Fibroblast of upper back skin (primary cell): ENCODE measurements around the gene HS1BP3.

Source experiments
- DNase-seq: peaks from one replicate; pipeline ENCODE4 v3.0.0-alpha.2; 2013

HS1BP3 gene, protein sequence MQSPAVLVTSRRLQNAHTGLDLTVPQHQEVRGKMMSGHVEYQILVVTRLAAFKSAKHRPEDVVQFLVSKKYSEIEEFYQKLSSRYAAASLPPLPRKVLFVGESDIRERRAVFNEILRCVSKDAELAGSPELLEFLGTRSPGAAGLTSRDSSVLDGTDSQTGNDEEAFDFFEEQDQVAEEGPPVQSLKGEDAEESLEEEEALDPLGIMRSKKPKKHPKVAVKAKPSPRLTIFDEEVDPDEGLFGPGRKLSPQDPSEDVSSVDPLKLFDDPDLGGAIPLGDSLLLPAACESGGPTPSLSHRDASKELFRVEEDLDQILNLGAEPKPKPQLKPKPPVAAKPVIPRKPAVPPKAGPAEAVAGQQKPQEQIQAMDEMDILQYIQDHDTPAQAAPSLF

DNA sequence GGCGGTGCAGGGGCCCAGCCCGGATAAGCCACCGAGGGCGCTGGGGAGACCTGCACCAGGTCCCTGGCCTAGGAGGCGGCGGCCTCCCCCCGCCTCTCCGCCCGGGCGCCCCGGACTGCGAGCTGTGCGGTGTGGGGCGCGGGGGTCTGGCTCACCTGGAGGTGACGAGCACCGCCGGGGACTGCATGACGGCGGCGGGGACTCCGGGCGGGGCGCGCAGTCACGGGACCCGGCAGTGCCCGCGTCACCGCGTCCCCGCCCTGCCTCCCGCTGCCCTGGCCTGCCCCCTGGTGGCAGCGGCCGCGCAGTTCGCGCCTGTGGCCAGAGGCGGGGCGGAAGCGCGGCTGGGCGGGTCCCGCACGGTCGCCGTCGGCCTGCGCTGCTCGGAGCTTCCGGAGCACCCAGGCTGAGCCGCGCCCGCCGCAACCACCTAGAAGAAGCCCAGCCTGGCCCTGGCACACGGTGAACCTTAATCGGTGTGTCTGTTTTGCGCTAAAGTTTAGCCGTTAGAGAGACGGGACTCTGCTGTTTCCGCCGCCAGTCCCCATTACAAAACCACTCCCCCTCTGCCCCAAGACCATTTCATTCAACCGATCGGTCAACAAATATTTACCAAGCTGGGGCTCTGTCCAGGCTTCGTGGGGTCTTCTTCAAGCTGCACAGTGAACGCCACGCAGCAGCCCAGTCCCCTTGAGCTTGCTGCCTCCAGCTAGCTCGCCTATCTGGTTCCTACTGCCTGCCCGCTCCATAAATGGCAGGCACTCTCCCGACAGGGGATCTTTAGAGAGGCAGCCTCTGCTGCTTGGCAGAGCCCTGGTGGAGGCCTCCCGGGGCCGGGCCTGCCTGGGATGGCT lies at the start of gene HS1BP3:
Gene HS1BP3 (minus strand): TSS at position 222 of the 854 bp plus-strand sequence. CDS start 35 bp downstream, at position 187.
- DNase-seq, result peak; percentile 68

DNA sequence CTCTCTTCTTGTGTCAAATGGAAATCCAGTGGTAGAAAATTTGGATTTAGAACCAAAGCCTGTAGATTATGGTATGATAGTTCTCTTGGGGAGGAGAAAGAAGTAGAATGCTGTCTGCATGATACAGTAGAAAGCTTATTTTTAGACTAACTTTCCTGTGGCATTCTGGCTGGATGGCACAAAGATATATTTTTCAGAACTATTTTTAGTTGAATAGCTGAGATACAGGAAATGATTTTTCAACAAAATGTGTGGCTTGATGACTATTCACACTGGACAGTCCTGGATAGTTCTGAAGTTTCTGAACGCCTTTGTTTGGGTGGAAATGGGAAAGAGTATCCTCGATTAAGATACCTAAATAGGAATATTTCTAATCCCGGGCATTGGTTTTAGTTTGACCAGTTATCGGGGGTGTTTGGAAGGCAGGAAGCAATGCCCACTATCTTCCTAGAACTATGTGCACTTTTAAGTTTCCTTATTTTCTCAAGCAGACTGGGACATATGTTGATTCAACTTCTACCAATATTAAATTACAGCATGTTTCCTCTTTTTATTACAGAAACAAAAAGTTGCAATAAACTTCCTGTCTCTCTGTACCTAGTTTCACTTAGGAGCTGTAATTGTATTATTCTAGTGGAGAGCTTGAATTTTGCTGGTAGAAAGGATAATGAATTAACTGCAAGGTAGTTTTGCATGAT lies 48.2 kb upstream of the HS1BP3 start:
- DNase-seq, result no peak

DNA sequence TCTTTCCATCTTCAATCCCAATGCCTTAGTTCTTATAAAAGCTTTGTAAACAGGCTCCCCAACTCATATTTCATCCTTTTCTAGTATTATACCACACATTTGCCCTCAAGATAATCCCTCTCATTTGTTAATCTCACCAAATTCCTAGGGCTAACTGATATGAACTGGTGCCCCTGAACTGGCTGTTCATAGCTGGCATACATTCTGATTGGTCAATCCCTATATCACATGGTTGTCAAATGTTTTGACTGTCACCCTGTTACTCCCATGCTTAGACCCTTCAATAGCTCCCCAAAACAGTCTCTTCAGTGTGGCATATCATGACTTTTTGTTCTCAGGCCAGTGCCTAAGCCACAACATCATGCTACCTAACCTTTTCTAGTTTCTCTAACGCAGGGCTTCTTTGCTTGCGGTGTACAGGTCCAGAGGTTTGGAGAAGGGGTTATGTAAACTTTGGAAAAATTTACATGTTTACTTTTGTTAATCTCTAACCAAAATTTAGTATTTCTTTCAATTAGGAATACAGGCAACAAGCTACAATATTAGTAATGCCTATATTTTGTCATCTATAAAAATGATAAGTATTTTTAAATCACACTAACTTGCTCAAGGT lies 46.5 kb upstream of the HS1BP3 start:
- DNase-seq, result no peak

DNA sequence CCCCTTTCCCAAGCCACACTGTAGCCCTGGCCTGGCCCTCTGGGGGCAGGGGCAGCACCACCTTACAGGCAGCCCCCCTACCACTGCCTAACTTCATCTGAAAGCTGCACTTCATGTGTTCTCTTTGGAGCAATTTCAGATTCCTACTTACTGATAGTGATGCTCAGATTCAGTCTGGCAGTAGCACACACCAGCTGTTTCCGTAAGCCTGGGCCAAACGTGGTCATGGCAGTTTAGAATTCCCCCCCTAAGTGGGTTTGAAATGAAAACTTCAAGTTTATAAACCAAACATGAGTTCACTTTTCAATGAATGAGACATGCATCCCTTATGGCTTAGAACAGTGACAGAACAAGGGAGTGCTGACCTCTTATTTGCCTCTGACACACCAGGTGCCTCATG lies 45.5 kb upstream of the HS1BP3 start:
- no peak for DNase-seq

DNA sequence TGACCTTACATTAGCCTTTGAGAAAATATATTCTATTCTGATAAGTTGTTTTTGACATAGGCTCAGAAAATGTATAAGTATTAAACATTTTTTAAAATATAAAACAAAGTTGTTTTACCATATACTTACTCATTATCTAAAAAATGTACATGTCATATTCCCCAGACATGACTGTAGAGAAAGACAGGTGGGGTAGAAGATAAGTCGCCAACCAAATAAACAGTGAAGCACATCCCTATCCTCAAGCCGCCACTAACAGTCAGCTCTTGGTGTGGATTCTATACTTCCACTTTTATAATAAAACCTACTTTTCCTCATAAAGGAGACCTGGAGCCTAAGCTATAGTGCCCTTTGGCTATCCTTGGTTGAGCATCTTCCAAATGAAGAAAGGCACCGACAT lies 42.4 kb upstream of the HS1BP3 start:
- no peak for DNase-seq

DNA sequence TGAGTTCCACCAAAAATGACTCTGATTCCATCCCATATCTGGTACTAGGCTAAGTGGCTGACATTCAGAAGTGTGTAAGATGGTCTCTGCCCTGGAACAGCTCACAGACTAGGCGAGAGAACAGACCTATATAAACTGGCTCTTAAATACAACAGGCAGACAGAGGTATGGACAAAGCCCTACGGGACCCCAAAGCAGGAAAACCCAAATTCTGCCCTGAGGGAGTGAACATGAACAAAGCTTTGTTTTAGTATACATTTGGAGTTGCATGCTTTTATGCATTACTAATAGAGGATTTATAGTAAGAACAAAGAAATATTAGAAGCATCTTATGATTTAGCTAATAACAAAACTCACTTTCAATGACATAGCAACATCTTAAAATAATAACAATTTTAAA lies 41.2 kb upstream of the HS1BP3 start:
- DNase-seq, result no peak

DNA sequence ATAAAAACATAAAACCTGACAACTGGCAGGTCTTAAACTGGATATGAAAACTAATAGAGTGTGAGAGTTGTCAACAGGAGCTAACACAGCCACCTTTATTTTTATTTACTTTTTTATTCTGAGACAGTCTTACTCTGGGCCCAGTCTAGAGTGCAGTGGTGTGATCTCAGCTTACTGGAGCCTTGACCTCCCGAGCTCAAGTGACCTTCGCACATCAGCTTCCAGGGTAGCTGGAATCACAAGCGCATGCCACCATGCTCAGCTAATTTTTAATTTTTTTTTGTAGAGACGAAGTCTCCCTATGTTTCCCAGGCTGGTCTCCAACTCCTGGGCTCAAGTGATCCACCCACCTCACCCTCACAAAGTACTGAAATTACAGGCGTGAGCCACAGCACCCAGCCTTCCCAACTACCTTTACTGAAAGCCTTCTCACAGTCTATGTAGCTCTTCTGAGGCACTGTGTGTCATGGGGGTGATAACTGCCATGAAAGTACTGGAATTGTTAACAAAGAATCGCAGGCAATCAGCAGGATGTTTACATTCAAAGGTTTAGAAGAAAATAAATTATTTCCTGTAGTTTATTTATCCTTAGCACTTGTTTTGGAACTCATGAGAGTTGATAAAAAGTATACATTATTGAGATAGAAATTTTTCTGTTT lies 40.3 kb upstream of the HS1BP3 start:
- DNase-seq, result no peak

DNA sequence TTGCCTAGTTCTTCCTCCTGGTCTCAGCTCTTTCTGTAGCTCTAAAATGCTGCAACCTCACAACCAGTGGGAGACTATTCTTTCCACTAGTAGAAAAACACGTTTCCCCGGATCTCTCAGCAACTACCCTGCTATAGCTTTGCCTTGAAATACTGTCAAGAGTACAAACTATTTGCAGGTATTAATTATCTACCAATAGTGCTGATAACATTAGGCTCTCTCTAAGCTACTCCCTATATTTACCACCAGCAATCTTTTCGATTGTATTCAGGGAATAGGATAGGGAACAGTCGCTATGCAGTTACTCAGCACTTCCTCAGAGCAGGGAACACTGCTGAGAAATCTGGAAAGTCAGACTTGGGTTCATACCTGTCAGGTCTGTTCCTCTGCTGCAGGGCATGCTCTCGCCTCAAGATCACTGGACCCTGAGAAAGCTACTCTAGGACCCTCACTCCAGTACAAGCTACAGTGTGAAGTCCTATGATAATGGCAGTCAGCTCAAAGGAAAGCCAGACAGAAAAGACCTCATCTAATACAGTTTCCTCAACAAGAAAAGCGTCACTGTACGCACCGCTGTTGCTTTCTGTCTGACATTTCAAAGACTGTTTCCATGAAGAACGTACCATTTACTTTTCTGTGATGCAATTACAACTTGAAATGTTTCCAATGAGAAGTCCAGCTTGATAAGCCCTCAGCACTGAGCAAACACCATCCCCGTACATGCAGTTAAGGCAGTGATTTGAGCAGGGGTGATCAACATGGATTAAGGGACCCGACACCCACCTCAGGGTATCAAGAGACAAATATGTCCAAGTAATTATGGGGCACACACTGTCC lies 38.7 kb upstream of the HS1BP3 start:
- DNase-seq, result no peak

DNA sequence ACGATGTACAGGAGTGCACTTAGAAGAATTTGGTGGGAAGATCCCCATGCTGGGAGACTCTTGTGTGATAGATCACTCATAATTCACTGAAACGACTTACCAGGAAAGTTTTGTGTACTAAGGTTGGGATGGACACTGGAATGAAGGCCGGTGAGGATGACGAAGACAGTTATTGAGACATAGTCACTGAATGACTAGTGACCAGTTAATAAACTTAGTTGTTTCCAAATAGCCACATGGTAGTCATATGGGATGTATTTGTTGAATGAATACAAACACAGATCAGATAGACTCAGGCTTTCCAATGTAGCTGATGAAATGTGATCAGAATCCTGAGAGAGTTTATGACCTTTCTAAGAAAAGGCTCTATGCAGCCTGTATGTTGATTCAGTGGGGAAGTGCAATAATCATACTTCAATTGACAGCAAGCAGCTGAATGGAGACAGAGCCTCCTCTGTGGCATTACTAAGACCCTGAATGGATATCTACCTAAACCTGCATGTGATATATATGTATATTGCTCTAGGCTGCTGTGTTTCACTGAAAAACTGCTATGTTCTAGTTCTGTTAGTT lies 36.4 kb upstream of the HS1BP3 start:
- DNase-seq, result no peak

DNA sequence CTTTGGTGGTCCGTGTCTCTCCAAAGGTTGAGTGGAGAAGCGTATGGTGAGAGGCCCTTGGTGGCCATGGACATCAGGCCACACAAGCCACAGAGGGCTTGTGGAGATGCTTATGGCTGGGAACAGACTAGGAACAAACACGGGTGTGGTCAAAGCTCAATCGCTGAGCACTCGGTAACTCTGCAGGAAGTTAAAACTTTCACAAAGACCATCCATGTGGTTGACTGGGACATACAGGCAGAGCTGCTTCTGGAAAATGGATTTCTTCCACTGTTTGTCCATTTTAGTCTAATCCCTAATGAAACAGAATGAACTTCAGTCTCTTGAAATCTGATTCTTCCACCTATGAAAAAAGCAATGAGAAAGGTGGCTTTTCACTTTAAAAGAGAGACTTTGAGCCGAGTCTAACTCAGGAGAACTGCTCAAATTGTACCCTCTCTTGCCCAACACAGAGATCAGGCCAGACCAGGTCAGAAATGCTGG lies 33.7 kb upstream of the HS1BP3 start:
- no peak for DNase-seq

DNA sequence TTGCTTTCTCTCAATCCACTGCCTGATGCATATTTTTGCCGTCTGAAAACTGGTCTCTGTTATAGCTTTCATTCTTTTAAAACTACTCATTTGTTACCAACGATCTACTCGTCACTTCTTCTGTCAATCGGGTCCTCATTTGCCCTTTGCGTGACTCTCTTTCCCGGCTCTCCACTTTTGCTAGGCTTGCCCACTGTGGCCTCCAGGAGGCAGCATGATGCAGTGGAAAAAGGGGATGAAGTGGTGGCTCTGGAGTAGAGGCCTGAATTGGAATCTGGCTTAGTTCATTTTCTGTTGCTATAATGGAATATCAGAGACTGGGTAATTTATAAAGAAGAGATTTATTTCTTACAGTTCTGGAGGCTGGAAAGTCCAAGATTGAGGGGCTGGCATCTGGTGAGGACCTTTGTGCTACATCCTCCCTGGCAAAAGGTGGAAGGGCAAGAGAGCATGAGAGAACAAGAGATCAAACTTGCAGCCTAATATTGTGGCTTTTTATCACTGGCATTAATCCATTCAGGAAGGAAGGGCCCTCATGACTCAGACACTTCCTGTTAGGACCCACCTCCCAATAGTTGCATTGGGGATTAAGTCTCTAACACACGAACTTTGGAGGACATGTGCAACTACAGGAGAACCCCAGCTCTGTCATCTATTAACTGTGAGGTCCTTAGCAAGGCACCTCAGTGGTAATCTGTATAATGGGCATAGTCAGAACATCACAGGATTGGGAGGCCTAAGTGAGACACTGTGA lies 31.4 kb upstream of the HS1BP3 start:
- no peak for DNase-seq

DNA sequence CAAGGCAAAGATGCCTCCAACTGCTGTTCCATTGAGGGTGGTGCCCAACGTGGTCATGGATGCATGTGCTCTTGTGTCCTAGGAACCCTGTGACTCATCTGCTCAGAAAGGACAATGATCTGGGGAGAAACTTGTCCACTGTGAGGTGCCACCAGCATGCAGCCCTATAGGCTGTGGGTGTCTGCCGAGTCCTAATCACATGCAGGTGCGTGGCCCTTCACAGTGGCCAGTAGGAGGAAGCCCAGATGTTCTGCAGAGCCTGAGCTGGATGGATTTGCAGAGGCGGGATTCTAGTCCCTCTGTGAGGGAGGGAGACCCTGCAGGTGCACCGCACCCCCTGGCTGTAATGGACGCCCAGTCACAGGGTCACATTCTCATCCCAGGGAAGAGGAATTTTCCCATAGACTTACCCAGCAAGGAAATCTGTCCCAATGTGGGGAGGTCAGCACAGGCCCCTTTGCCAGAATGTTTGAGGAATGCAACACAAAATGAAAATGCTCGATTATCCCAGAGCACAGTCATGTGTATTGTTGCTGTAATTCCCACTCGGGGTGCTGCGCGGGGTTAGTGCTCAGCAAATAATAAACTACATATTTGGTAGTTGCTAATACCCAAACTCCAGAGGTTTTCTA lies 30.0 kb upstream of the HS1BP3 start:
- DNase-seq, result no peak

DNA sequence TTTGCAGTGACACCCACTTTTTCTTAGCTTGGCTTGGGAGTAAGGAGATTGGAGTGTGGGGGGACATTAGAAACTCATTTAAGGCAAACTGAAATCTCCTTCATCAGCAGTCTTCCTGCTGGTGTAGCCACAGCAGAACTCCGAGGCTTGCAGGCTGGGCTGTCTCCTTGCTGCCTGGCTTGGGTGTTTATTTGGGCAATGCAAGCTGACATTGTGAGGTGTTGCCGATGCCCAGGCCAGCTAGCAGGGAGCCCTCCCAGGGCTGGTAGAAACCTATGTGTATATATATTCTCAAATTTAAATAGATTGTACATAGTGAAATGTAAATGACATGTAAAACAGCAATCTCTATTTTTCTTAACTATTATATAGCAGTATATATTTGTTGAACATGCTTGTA lies 27.9 kb upstream of the HS1BP3 start:
- no peak for DNase-seq

DNA sequence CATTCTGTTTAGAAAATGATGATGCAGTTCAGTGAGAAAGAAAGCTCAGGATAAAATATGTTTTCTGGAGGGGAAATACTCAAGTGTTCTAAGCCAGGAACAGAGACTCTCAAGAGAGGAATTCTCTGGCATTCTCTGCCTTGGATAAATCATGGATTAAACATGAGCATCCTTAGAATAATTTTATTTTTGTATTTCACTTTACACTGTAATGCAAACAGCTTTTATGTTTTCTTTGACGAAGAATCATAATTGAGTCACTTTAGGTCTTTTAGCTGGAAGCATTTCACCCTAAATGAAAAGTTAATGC lies 27.1 kb upstream of the HS1BP3 start:
- no peak for DNase-seq

DNA sequence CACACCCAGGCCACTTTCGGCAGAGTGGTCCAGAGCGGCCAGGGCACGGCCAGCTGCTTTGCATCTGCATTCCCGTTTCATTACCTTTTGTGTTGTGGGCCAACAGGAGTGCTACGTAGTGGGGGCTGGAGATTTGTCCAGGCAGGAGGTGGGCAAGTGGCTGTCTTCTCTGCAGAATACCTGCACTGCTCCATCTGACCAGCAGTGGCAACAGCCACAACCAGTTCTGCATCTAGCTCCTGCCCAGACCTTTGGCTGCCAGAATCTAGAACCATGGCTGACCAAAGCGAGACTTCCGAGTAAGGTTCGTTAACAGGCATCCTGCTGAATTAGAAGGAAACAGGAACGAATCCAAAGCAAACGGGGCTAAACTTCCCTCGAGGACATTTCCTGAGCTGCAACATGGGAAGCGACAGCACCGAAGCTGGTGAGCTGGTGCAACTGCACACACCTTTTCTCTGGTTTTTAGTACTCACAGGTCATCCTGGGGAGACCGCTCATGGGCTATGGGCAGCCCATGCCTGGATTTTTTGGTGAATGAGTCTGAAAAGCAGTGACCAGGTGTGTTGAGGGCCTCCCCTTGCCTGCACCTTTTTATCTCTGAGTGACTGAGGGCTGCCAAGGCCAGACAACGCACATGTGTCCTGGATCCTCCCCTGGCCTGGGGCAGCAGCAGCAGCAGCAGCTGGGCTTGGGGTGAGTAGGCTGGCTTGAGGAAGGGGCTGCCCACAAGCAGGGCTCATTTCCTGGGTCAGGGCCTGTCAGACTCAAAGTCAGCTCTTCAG lies 26.6 kb upstream of the HS1BP3 start:
- DNase-seq, result no peak

DNA sequence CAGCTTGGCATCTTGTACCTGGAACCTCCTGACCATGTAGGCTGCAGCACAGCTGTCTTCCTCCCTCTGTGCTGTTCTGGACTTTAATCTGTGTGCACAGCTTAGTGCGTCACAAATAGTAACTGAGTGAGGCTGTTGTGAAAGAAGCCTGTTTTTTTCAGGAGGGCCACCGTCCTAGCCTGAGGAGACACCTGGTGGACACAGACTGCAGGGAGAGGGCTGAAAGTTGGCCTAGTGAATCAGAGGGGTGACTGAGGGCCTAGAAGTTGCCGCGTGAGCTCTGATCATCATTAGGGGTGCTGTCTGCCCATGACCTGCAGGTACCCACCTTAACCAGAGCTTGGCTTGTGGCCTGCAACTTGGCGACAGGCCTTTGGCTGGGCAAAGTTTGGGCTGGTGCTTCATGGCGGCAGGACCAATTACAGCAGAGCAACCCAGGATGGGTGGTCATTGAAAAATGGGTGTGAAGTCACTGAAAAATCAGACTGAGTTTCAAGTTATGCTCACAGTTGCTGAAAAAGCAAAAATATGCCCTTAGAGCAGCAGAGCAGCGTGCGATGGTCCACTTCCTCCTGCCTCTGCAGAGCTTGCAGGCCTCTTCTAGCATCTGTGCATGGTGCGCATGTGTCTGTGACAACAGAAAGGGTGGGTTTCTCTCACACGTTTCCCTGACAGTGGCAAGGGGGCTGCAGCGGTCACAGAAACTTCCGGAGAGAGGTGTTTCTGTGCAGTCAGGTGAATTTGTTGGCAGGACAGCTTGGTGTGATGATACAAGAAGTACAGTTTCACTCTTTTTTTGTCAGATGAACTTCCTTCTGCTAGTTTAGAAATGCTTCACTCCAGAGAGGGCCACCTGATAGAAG lies 25.7 kb upstream of the HS1BP3 start:
- no peak for DNase-seq

DNA sequence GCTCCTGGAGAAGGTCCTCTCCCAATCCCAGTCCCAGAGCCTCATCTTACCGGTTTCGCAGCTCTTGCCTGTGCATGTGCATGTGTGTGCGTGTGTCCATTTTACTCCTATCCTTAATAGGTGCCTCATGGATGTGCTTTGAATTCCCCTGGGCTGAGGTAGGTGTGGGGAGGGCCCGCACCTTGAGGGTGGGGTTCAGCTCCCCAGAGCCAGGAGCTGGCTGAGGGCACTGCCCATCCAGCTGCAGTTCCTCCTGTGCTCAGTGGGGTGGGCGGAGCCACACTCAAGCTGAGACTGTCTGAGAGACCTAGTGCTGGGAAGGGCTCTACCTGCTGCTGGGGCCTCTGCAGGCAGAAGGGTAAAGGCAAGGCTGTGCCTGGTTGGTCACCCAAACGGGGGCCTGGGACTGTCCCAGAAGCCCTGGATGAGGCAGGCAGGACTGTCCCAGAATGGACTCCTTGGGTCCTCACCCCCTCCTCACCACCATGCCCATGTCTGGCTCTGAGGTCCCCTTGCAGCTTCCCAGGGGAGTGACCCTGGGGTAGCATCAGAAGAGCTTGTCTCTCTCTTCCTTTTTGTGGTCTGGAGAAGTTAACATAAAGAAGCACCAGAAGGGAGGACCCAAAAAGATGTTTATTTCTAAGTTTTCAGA lies 24.9 kb upstream of the HS1BP3 start:
- no peak for DNase-seq
